Parathyroid adenoma (tissue), 2 donors: ENCODE measurements around the gene ASB13.

Source experiments
- H2AFZ ChIP-seq: fragments of 300-600 bp; sonication (generic); one replicate; pipeline ENCODE4 v1.7.0; 2017; ENCODE audit warnings: antibody characterized with exemption, mild to moderate bottlenecking
- H3K27ac ChIP-seq: fragments of 300-600 bp; sonication (generic); one replicate; pipeline ENCODE4 v1.7.0; 2017
- H3K27me3 ChIP-seq: fragments of 300-600 bp; sonication (generic); one replicate; pipeline ENCODE4 v1.7.0; 2017; ENCODE audit warnings: low read length; ENCODE audit not compliant: control insufficient read depth, insufficient read depth
- H3K36me3 ChIP-seq: fragments of 300-600 bp; sonication (generic); one replicate; pipeline ENCODE4 v1.7.0; 2017; ENCODE audit warnings: low read length; ENCODE audit not compliant: control insufficient read depth, insufficient read depth
- H3K4me1 ChIP-seq: fragments of 300-600 bp; sonication (generic); one replicate; pipeline ENCODE4 v1.7.0; 2017; ENCODE audit warnings: control low read depth
- H3K4me2 ChIP-seq: fragments of 300-600 bp; sonication (generic); one replicate; pipeline ENCODE4 v1.7.0; 2017; ENCODE audit warnings: low read length
- H3K4me3 ChIP-seq: fragments of 300-600 bp; sonication (generic); one replicate; pipeline ENCODE4 v1.7.0; 2017; ENCODE audit warnings: low read depth, low read length
- H3K79me2 ChIP-seq: fragments of 300-600 bp; sonication (generic); one replicate; pipeline ENCODE4 v1.7.0; 2017; ENCODE audit warnings: control low read depth
- H3K9ac ChIP-seq: fragments of 300-600 bp; sonication (generic); one replicate; pipeline ENCODE4 v1.7.0; 2017; ENCODE audit warnings: mild to moderate bottlenecking
- H3K9me3 ChIP-seq: fragments of 300-600 bp; sonication (generic); one replicate; pipeline ENCODE4 v1.7.0; 2017; ENCODE audit warnings: low read length; ENCODE audit not compliant: control insufficient read depth
- TF ChIP-seq, protein P1 (sequence below): fragments of 300-600 bp; sonication (generic); IDR thresholded peaks from one replicate; pipeline ENCODE4 v1.7.0; 2017; ENCODE audit warnings: antibody characterized with exemption, mild to moderate bottlenecking
- donor health status: primary hyperparathyroidism.

ASB13 gene

GRCh38 chr10:5632446-5632845 lies 33.9 kb downstream of the ASB13 start:
- H3K4me1 ChIP-seq, result no peaks in the 10 kb centered on the region
- H3K4me2 ChIP-seq, result no peak overlapping the region
- TF ChIP-seq, protein P1, sequence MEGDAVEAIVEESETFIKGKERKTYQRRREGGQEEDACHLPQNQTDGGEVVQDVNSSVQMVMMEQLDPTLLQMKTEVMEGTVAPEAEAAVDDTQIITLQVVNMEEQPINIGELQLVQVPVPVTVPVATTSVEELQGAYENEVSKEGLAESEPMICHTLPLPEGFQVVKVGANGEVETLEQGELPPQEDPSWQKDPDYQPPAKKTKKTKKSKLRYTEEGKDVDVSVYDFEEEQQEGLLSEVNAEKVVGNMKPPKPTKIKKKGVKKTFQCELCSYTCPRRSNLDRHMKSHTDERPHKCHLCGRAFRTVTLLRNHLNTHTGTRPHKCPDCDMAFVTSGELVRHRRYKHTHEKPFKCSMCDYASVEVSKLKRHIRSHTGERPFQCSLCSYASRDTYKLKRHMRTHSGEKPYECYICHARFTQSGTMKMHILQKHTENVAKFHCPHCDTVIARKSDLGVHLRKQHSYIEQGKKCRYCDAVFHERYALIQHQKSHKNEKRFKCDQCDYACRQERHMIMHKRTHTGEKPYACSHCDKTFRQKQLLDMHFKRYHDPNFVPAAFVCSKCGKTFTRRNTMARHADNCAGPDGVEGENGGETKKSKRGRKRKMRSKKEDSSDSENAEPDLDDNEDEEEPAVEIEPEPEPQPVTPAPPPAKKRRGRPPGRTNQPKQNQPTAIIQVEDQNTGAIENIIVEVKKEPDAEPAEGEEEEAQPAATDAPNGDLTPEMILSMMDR, result no peak
- no peaks in the 10 kb centered on the region for H3K79me2 ChIP-seq
- H2AFZ ChIP-seq, result no peak overlapping the region
- no peaks in the 10 kb centered on the region for H3K9me3 ChIP-seq
- no peak overlapping the region for H3K27ac ChIP-seq
- no peak overlapping the region for H3K9ac ChIP-seq
- no peaks in the 10 kb centered on the region for H3K27me3 ChIP-seq
- H3K4me3 ChIP-seq, result no peak overlapping the region
- no peaks in the 10 kb centered on the region for H3K36me3 ChIP-seq

DNA sequence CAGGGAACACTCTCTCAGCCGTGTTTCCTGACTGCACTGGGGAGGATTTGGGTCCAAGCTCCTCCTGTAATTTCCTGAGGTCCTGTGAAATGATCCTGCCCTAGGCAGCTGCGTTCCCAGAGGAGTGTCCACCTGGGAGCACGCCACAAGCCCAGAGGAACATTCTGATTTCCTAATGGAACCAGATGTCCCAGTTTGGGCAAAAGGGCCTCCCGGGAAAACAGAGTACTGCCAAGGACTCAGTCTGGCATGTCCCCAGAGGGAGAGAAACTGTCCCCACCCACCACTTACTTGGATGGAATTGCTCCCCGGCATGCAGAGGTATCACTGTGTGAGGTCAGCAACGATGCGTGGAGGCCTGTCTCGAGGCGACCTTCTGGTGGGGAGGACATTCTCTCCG lies 34.5 kb downstream of the ASB13 start:
- no peak overlapping the region for H3K9ac ChIP-seq
- TF ChIP-seq, protein P1, result no peak
- H3K4me1 ChIP-seq, result no peaks in the 10 kb centered on the region
- no peak overlapping the region for H3K27ac ChIP-seq
- H3K4me2 ChIP-seq, result no peak overlapping the region
- H3K4me3 ChIP-seq, result no peak overlapping the region
- H3K27me3 ChIP-seq, result no peaks in the 10 kb centered on the region
- no peaks in the 10 kb centered on the region for H3K9me3 ChIP-seq
- no peak overlapping the region for H2AFZ ChIP-seq
- H3K79me2 ChIP-seq, result no peaks in the 10 kb centered on the region
- no peaks in the 10 kb centered on the region for H3K36me3 ChIP-seq

GRCh38 chr10:5630112-5630436 lies 36.3 kb downstream of the ASB13 start:
- Histone ChIP-seq H3K9me3 (no peaks in the 10 kb centered on the region), H3K36me3 (no peaks in the 10 kb centered on the region), H3K4me1 (no peaks in the 10 kb centered on the region), H3K27ac (no peak overlapping the region), H3K4me3 (no peak overlapping the region), H3K4me2 (no peak overlapping the region), H3K27me3 (no peaks in the 10 kb centered on the region), H2AFZ (no peak overlapping the region), H3K79me2 (no peaks in the 10 kb centered on the region), H3K9ac (no peak overlapping the region)
- TF ChIP-seq, protein P1, result no peak

DNA sequence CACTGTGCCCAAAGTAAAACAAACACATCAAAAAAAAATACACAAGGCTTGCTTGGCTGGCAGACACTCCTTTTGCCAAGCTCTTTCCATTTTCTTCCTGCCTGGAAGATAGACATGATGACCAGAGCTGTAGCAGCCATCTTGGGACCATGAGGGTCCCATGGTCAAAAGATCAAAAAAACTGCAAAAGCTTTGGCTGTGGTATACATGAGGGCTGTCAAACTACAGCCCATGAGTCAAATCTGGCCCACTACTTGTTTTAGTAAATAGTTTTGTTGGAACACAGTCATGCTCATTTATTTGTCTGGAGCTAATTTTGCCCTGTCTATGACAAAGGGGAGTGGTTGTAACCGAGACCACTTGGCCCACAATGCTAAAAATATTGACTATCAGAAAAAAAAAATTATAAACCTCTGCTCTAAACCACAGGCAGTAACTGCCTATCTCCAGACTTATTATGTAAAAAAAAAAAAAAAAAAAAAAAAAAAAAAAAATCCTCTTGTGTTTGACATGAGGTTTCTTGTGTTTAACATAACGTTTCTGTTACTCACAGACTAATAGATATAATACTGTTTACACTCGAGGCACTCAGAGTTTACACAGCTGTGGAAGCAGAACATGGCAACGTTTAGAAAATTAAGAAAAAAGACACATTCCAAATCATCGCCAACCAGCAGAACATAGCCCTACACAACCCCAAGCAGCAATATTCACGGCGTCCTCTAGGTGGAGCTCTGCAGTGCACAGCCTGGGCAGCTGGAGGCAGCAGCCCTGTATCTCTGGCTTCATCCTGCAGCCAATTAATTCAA lies 36.9 kb downstream of the ASB13 start:
- Histone ChIP-seq H3K4me3 (no peak overlapping the region), H3K27ac (no peak overlapping the region), H2AFZ (no peak overlapping the region), H3K36me3 (no peaks in the 10 kb centered on the region), H3K4me1 (no peaks in the 10 kb centered on the region), H3K4me2 (no peak overlapping the region), H3K27me3 (no peaks in the 10 kb centered on the region), H3K9ac (no peak overlapping the region), H3K79me2 (no peaks in the 10 kb centered on the region), H3K9me3 (no peaks in the 10 kb centered on the region)
- TF ChIP-seq, protein P1, result peak; percentile 90
